Panc1 (cell line): ENCODE data around the gene EHD4.

Experiments used
- CTCF ChIP-seq: fragments of 450-650 bp; IDR thresholded peaks from 2 replicates; pipeline ENCODE4 v1.5.1; 2017; ENCODE audit warnings: mild to moderate bottlenecking
- POLR2AphosphoS5 ChIP-seq: IDR thresholded peaks from 2 replicates; pipeline ENCODE4 v1.6.1; 2012; ENCODE audit warnings: mild to moderate bottlenecking, low read depth, low read length, moderate library complexity
- REST ChIP-seq, 2 experiments: IDR thresholded peaks; 2 replicates each; pipeline ENCODE4 v1.6.1; 2011 to 2012; ENCODE audit warnings: low read depth in 2 of 2, control low read depth in 1 of 2, low read length in 1 of 2, mild to moderate bottlenecking in 1 of 2, moderate library complexity in 1 of 2; ENCODE audit not compliant: insufficient read depth in 1 of 2
- SIN3A ChIP-seq: IDR thresholded peaks from 2 replicates; pipeline ENCODE4 v1.6.1; 2012; ENCODE audit warnings: low read depth, mild to moderate bottlenecking, low read length, moderate library complexity, borderline replicate concordance; ENCODE audit not compliant: insufficient read depth

DNA sequence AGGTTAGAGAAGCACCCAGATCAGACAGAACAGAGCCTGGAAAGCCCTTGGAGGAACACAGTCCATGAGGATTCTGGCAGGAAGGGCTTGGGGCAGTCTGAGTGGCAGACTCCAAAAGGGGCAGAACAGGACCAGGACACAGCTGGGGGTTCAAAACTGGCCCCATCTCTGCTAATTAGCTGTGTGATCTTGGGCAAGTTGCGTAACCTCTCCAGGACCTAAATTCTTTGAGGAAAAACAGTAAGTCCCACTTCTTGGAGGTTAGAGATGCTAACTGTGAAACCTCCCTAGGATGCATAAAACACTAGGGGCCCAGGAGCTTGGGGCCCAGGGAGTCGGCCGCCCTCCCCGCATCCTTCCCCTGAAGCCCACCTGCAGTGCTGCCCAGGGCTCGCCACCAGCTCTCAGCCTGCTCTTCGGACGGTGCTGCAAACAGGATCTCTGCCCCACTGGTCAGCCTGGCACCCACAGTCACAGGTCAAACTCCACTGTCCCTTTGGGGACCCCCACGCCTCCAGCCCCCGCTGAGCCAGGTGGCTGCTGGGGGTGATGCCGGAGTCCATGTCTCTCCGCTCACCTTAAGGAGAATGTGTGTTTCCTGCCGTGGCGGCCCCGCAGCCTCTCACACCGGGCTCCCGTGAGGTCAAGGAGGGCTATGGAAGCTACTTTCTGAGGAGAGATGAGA is 121.7 kb downstream of the EHD4 start:
- TF ChIP-seq CTCF (no peak), POLR2AphosphoS5 (no peak), REST (IDR thresholded peaks at IDR 0.05; ENCODE audit: insufficient read depth in 1 of 2, low read depth in 2 of 2, low read length in 1 of 2) (no peak), SIN3A (no peak)
